Mucosa of descending colon (tissue), 3 donors: ENCODE measurements around the gene ABCB7. TPM values are rescaled to one million over a fixed set of nuclear protein-coding genes. Genes with fewer than 3 reads are reported as not detected.
A peak's percentile ranks its signal among the peaks of the same experiment; 100 is the strongest.

ENCODE experiments used
- ATAC-seq: fragments of 200-7000 bp; cut with Tn5 transposase; one replicate; pipeline ENCODE4 v1.9.1; 2020; ENCODE audit warnings: mild to moderate bottlenecking, moderate library complexity
- DNase-seq, 3 donors: peaks; one replicate each; pipeline ENCODE4 v3.0.0-alpha.2; 2020
- H3K36me3 ChIP-seq: fragments of 200-600 bp; one replicate; pipeline ENCODE4 v1.8.0; 2021; ENCODE audit warnings: low read depth, mild to moderate bottlenecking
- H3K4me1 ChIP-seq: fragments of 200-600 bp; one replicate; pipeline ENCODE4 v1.8.0; 2021; ENCODE audit warnings: low read depth, mild to moderate bottlenecking
- H3K4me3 ChIP-seq: fragments of 200-600 bp; one replicate; pipeline ENCODE4 v1.8.0; 2021; ENCODE audit warnings: mild to moderate bottlenecking
- H3K9me3 ChIP-seq: fragments of 200-600 bp; one replicate; pipeline ENCODE4 v1.8.0; 2021; ENCODE audit warnings: mild to moderate bottlenecking
- intact Hi-C, 2 donors: fragments of 100-400 bp; cut with DNase I in 1 of 2; cut with micrococcal nuclease in 1 of 2; formaldehyde crosslinking; loops; one replicate each; pipeline versions ENCODE4 v1.11.0 to v1.11.1; 2022; cut with DNase I, micrococcal nuclease
- total RNA-seq, 3 donors: library from RNA; stranded (reverse); fragmentation: NEBNext Ultra II Directional in 2 of 3; extraction: Animal tissue kit (Norgen Biotek cat#: 25700) in 2 of 3; gene quantifications; one replicate each; pipeline versions ENCODE4 v1.2.1 to v1.2.4, GENCODE V29; 2021 to 2023
- TF ChIP-seq, protein P1 (sequence below): fragments of 200-600 bp; IDR thresholded peaks from one replicate; pipeline ENCODE4 v1.8.0; 2022; ENCODE audit warnings: antibody characterized with exemption, mild to moderate bottlenecking
- donor health status: DM: no; HTN: no; CAD: no; lungs with moderate emphysema.
- donor health status: DM: no; HTN: no; CAD: no.
- donor health status: DM: no; HTN: yes; CAD: no.

The ABCB7 gene
- total RNA-seq, 3 donors from 2014 or later, result 27.4 to 29.7 (median 27.4) TPM

DNA sequence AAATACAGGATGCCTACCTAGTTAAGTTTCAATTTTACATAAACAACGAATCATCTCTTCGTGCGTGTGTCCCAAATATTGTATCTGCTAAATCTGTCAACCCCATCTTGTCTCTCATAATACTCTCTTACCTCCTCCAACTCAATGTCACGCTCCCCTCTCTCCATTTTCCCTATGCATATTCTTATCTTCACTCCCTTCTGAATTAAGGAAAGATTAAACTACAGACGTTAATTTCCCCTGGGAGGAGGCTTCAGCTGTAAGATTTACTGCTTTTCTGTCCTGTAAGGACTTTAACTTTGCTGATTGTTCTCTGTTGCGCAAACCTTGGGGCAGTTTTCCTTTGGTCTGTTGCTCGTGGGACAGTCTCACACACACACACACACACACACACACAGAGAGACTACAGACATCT, 455 bp upstream of the ABCB7 start:
- Histone ChIP-seq H3K36me3 (no peaks in the 10 kb centered on the region), H3K4me3 (no peak overlapping the region), H3K9me3 (no peaks in the 10 kb centered on the region), H3K4me1 (no peaks in the 10 kb centered on the region)
- intact Hi-C loops, result no loop called here
- ATAC-seq, result peak; percentile 58
- TF ChIP-seq, protein P1, sequence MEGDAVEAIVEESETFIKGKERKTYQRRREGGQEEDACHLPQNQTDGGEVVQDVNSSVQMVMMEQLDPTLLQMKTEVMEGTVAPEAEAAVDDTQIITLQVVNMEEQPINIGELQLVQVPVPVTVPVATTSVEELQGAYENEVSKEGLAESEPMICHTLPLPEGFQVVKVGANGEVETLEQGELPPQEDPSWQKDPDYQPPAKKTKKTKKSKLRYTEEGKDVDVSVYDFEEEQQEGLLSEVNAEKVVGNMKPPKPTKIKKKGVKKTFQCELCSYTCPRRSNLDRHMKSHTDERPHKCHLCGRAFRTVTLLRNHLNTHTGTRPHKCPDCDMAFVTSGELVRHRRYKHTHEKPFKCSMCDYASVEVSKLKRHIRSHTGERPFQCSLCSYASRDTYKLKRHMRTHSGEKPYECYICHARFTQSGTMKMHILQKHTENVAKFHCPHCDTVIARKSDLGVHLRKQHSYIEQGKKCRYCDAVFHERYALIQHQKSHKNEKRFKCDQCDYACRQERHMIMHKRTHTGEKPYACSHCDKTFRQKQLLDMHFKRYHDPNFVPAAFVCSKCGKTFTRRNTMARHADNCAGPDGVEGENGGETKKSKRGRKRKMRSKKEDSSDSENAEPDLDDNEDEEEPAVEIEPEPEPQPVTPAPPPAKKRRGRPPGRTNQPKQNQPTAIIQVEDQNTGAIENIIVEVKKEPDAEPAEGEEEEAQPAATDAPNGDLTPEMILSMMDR, result no peak
- peak in 1 of 3 donors; percentile 49 for DNase-seq

GRCh38 chrX:75155447-75155826, 646 bp downstream of the ABCB7 start:
- intact Hi-C loops, result no loop called here
- peak; percentile 48 for ATAC-seq
- peak in 1 of 3 donors; percentile 1 for DNase-seq

GRCh38 chrX:75154871-75155270, 1.2 kb downstream of the ABCB7 start:
- ATAC-seq, result no peak
- intact Hi-C loops, result no loop called here

More at GRCh38 chrX:75155447-75155826, 646 bp downstream of the ABCB7 start:
- Histone ChIP-seq H3K4me1 (no peaks in the 10 kb centered on the region), H3K36me3 (no peaks in the 10 kb centered on the region), H3K9me3 (no peaks in the 10 kb centered on the region), H3K4me3 (peak overlapping the region; percentile 22)
- TF ChIP-seq, protein P1, result no peak

GRCh38 chrX:75151827-75152592, 4.1 kb downstream of the ABCB7 start:
- H3K4me1 ChIP-seq, result no peaks in the 10 kb centered on the region
- TF ChIP-seq, protein P1, result no peak
- no peak overlapping the region for H3K4me3 ChIP-seq
- DNase-seq (no peak), ATAC-seq (no peak)
- intact Hi-C loops, result no loop called here
- no peaks in the 10 kb centered on the region for H3K9me3 ChIP-seq
- H3K36me3 ChIP-seq, result no peaks in the 10 kb centered on the region

More at GRCh38 chrX:75154871-75155270, 1.2 kb downstream of the ABCB7 start:
- no peaks in the 10 kb centered on the region for H3K4me1 ChIP-seq
- no peak for DNase-seq
- TF ChIP-seq, protein P1, result no peak
- no peak overlapping the region for H3K4me3 ChIP-seq
- H3K36me3 ChIP-seq, result no peaks in the 10 kb centered on the region
- no peaks in the 10 kb centered on the region for H3K9me3 ChIP-seq

DNA sequence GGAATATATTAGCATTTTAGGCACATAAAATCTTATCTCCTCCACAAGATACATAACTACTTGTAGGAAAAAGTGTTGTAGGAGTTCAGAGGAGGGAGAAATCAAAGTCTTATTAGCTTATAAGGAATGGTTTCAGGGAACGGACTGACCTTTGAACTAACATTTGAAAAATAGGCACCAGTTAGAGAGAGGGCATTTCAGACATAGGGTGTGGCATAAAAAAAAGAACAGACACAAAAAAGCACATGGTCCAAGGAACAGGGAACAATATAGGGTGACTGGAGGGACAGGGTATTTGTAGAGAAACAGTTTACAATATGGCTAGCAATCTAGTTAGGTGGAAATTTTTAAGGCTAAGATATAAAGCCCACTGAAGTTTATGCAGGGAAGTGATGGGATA, 6.4 kb downstream of the ABCB7 start:
- DNase-seq (no peak), ATAC-seq (peak; percentile 38)
- intact Hi-C loops, result no loop called here
- Histone ChIP-seq H3K4me1 (no peaks in the 10 kb centered on the region), H3K36me3 (no peaks in the 10 kb centered on the region), H3K4me3 (no peak overlapping the region), H3K9me3 (no peaks in the 10 kb centered on the region)
- TF ChIP-seq, protein P1, result no peak
